Measurements from ENCODE around the gene PAMR1.
"Not testable (repeated sequence)": the region's sequence is repeated elsewhere in the genome, so short reads cannot be mapped to it uniquely, and the experiment has no call there.

Gene PAMR1

DNA sequence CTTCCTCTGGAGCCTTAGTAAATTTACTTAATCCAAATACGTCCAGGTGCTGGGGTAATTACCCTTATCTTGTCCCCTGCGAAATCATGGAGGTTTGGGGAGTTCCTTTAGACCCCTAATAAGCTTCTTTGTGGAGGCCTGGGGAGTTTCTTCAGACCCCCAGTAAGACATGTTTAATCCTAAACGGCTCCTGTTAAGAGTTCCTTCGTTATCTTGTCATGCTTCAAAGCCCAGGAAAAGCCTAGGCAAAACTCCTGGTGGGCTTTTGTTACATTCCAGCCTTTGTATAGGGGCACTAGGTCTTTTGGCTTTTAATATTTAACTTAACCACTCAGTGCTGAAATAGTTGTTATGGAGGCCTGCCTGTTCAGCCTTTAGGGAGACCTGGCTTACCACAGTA is 18.1 kb upstream of the PAMR1 start:
- no peak for DNase-seq (ENCODE audit: low read depth)

DNA sequence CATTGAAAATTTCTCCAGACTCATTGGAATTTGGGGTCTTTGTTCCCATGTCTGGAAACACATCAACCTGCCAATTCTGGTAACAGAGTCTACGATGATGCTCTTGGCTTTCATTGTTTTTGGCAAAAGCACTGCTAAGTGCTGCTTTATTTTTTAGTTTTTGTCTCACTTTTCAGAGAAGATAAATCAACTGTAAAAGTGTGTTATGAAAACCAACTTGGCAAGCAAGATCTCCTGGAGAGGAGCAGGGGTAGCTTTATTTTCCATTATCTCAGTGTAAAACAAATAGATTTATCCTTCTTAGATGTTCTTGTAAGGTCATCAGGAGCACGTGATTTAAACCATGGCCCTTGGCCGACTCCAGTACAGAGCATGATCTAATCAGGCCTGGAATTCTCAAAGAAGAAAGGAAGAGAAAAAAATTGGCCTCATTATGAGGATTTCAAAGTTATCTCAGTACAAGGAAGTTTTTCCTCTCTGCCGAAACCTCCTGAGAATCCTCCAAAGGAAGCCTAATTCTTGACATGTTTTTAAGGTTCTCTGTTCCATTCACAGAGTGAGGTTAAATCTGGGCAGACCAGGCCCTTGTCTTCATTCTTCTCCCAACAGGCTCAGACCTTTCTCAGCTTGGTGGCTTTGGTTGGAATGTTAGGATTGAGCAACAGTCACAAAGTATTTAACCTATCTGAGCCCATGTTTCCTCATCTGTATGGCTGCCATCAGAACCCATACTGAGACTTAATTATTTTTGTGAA is 16.4 kb upstream of the PAMR1 start:
- DNase-seq (ENCODE audit: low read depth): peak; percentile 87

DNA sequence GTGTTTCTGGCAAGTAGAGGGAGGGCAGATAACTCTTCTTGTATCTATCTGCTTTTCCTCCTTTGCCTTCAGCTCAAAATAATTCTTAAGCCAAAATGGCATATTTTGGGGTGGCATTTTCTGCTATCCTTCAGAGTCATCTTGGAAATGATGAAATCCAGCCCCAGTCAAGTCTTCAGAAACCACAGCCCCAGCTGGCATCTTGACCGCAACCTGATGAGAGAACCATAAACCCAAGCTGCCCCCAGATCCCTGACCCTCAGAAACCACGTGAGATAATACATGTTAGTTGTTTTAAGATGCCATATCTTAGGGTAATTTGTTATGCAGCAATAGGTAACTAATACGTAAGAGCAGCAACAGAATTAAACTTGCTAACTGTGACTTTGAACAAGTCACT is 15.1 kb upstream of the PAMR1 start:
- DNase-seq (ENCODE audit: low read depth): no peak

DNA sequence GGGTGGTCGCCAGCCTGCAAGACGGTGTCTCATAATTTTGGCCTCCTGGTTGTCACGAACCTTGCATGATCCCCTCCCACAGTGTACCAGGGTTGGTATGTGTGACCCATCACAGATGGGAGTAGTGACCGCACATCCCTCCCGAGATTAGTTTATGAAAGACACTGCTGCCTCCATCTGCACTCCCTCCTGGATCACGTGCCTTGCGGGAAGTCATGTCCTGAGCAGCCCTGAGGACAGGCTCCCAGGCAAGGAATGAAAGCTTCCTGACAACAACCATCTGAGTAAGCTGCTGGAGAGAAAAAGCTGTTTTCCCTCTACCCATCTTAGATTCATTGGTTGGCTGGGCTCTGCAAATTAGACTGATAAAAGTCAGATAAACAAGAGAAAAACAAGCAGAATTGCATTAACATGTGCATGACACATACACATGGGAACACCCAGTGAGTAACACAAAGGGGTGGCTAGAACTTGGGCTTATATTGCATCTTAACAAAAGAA is 14.4 kb upstream of the PAMR1 start:
- DNase-seq (ENCODE audit: low read depth): no peak

DNA sequence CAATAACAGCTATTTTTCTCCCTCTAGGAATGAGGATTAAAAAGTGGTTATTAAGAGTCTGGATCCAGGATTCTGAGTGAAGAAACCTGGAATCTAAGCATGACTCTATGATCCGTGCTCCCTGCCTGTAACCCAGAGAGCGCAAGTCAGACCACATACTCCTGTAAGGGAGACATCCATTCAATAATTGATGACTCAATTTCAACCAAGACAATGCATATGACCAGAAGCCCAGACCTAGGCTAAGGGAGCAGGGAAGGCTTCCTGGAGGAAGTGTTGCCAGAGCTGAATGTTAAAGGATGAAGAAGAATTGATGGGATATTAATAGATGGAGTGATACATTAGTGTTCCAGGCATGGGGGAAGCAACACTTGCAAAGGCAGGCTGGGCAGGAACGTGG is 13.8 kb upstream of the PAMR1 start:
- no peak for DNase-seq (ENCODE audit: low read depth)

DNA sequence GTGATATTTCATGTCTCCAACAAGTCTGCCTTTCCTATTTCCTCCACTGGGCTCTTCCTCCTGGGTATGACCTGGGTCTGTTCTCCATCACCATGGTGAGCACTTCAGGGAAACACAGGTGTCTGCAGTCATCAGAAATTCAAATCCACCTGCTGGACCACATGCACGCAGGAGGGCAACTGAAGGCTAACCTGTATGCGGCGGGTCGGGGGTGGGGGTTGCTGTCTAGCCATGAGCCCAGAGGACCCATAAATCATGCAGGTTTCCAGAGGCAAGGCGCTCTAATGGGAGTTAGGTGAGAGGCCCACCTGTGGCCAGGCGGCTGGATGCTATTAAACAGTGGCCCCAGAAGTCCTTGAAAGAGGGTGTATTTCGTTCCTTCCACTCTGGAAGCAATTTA is 11.1 kb upstream of the PAMR1 start:
- DNase-seq (ENCODE audit: low read depth): no peak

DNA sequence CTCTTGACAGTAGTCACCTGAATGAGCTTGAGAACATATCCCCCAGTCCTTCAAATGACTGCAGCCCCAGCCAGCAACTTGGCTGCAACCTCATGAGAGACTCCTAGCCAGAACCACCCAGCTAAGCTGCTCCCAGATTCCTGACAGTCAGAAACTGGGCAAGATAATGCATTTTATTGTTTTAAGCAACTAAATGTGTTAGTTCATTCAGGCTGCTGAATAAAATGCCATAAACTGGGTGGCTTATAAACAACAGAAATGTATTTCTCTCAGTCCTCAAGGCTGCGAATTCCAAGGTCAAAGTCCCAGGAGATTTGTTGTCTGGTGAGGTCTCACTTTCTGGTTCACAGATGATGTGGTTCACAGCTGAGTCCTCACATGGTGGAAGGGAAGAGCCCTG is 5.8 kb upstream of the PAMR1 start:
- no peak for DNase-seq (ENCODE audit: low read depth)

DNA sequence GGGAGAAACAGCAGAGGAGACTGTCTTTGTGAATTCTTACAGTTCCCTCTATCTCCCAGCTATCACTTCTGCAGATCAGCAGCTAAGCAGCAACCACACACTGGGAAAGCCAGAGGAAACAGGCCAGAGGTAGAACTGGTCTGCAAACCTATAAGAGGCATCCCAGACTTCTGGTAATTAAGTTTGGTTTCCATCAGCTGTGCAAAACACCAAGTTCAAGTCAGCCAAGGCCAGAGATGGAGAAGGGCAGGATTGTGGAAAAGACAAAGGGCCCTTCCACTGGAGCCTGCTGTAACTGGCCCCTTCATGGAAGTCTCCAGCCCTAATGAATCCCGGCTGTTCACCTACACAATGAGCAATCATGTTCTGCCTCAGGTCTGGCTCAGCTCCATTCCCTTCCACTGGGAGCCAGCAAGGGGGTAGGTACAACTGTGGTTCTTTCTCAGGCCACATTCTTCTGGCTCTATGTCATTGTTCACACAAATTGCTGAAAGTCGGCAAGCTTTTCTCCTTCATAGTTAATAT is 4.6 kb upstream of the PAMR1 start:
- no peak for DNase-seq (ENCODE audit: low read depth)

DNA sequence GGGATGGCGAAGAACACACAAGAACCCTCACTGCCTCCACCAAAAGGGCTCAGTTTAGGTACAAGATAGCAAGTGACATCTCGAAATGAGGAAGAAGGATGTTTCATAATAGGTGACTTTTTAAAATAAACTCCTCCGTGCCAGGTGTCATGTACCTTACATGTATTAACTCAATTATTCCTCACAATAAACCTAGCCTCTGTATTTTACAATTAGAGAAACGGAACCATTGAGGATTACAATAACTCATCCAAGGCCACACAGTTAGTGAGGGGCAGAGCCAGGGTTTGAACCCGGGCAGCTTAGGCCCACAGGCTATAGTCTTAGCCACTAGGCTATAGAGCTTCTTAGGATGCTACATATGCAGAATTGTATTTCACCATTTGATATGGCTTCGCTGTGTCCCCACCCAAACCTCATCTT is 965 bp upstream of the PAMR1 start:
- no peak for DNase-seq (ENCODE audit: low read depth)

DNA sequence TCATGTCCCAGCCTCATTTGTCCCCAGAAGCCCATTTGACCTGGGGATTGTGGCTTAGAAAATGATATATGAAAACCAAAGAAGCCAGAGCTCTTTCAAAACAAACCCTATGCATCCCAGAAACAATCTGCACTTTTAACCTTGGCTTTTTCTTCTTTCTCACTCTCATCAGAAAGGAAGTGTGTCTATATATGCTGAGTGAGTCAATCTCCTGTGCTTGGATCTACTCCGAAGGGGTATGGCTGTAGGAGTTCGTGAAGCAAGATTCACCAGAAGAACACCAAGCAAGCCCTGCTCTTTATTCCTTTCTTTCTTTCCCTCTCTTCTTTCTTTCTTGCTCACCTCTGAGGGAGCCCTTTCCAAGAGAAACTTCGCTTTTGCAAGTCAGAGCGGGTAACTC is 636 bp downstream of the PAMR1 start:
- no peak for DNase-seq (ENCODE audit: low read depth)

DNA sequence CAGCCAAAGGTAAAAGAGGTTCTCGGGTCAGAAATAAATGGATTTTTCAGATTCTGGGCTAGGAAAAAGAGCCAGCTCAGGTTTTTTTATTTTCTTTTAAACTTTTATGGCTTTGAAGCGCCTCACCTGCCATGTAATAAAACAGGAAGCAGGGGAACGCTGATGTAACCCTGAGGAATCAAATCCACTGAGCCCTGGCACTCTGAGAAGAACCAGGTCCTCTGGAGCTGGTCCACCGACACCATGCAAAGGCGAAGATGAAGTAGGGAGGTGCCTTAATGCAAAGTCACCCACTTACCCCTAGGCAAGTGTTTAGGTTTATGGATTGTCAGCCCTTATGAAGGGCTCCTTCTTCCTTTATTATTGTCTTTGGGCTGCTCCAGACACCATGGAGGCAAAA is 1.6 kb downstream of the PAMR1 start:
- DNase-seq (ENCODE audit: low read depth): no peak

DNA sequence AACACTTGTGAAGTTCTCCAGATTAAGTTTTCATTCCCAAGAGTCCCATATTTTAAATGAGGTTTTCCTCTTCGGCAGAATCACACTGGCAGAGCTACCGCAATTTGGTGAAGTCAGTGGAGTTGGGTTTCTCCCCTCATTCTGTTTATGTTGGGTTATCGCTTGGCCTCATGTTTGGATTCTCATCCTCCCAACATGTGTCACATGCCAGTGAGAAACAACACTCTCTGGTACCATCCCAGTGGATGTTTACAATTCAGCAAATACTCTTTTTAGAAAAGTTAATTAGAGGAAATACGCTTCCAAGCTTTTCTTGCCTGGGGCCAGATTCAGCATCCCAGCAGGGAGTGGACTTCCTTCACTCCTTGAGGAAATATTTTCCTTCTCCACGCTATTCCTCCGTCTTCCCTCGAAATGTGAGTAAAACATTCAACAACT is 2.1 kb downstream of the PAMR1 start:
- peak; percentile 67 for DNase-seq (ENCODE audit: low read depth)

DNA sequence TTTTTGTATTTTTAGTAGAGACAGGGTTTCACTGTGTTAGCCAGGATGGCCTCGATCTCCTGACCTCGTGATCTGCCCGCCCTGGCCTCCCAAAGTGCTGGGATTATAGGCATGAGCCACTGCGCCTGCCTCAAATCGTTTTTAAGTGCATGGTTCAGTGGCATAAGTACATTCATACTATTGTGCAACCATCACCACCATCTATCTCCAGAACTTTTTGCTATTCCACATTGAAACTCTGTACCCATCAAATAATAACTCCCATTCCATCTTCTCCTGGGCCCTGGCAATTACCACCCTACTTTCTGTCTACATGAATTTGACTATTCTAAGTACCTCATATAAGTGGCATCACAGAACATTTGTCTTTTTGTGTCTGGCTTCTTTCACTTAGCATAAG is 3.3 kb downstream of the PAMR1 start:
- not testable (repeated sequence) for DNase-seq (ENCODE audit: low read depth)

DNA sequence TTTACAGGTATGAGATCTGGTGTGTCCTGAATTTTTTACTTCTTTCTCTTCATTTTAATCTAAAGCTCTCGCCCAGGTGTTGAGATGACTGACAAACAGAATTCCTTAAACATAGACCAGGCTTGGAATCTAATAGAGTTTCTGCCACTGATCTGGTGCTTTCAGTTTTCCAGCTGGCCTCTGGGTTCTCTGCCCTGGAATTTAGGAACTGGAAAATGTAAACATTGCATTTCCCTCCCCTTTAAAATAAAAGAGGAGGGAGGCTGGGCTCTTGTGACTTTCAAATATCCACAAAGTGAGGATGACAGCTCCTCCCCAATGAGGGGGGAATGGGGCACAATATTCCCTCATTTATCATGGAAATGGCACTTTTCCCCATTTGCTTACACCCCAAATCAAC is 5.0 kb downstream of the PAMR1 start:
- no peak for DNase-seq (ENCODE audit: low read depth)

DNA sequence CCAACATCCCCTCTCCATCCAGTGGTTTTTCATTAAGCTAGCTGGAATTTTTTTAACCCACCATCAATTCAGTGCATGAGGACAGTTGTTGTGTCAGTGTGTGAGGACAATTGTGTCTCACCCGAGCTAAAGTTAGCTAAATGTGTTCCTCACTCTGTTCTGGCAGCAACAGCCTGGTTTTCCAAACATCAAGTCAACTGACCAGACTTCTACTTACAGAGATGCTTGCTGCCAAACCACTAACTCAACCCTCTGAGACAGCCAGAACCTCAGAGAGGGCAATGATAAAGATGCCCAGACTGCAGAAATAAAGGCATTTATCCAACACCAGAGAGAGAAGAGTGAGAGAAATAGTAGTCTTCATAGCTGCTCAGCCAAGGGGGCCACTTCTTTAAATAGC is 6.7 kb downstream of the PAMR1 start:
- peak; percentile 56 for DNase-seq (ENCODE audit: low read depth)

DNA sequence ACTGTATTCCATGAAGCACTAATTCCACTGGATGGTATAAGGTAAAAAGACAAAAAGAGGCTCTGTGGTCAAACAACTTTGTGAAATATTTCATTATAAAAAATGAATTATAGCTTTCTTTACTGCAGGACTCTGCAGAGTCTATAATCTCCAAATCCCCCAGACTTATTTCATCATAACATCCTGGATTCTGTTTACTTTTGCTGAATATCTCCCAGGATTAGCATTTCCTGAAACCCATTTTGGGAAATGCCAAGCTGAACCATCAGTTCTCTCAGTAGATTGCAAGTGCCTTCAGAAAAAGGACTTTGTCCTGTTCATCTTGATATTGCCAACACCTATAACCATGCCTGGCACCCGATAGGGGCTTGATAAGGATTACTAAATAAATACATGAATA is 7.9 kb downstream of the PAMR1 start:
- no peak for DNase-seq (ENCODE audit: low read depth)

DNA sequence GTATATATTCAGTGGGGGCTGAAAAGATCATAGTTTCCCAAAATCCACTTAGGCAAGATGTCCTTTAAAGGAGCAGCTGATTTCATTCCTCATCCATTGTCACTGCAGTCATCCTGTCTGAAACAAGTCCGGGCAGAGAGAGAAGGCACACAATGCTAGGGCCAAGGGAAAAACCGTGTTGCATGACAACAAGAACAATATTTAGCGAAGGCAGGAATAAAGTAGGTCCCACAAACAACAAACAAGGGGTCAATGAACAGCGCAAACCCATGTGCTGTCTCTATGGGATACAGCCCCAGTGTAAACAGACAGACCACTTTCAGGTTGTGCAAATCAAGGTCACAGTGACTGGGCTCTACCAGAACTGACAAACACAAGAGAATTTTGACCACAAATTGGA is 9.0 kb downstream of the PAMR1 start:
- DNase-seq (ENCODE audit: low read depth): no peak

DNA sequence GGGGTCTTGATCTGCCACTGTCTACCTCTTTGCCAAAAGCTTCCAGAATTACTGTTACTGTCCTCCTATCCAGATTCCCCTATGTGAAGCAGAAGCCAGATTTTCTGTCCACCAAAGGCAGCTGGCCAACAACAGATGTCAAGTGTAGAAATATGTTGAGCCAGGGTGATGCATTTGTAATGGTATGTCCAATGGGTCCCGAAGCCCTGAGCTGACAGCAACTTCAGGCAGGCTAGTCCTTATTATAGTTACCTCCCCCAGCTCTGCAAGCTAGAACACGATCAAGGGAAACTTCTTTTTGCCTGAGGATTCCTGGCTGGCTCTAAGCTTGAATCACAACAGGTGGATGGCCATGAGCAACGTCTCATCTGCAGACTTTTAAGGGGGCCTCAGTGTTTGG is 10.2 kb downstream of the PAMR1 start:
- DNase-seq (ENCODE audit: low read depth): no peak

DNA sequence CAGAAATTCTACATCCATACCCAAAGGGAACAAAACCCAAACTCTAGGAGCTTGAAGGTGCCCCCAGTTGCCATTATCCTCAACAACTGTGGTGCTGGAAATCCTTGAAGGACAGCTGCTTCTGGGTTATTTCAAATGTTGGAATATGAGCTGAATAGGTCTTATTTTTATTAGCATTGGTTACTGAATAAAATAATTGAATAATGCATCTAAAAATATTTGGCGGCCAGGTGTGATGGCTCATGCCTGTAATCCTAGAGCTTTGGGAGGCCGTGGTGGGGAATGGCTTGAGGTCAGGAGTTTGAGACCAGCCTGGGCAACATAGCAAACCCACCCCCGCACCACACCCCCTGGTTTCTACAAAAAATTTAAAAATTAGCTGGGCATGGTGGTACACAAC is 10.9 kb downstream of the PAMR1 start:
- DNase-seq (ENCODE audit: low read depth): no peak

DNA sequence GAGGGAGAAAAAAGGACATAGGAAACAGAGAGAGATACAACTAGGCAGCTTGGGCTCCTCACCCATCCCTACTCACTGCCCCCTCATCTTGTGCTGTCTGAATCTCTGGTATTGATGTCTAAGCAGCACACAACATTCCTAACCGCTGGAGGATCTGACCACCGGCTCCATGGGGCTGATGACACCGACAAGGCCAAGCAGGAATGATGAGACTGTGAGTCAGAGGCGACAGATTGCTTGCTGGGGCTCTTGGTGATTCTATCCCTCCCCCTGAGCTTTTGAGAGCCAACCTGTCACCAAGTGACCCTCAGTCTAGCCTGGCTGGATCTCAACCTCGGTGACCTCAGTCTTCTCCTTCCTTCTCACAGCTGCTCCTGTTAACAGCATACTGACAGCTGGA is 13.8 kb downstream of the PAMR1 start:
- no peak for DNase-seq (ENCODE audit: low read depth)

DNA sequence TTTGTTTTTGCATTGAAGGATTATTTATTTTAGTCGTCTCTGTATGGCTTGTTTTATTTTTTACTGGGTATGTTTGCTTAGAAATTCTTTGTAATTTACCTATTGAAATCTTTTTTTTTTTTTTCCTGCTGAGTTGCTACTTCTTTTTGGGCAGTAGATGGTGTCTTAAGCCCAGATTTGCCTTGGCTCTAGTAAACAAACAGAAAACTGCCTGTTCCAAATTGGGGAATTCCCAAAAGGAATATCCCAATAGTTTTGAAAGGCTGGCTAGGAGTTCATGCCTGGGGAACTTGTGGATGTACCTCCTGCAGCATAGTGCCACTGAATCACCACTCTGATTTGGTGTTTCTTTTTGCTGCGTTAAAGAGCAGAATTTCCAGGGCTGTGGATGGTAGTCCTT is 17.7 kb downstream of the PAMR1 start:
- DNase-seq (ENCODE audit: low read depth): no peak

DNA sequence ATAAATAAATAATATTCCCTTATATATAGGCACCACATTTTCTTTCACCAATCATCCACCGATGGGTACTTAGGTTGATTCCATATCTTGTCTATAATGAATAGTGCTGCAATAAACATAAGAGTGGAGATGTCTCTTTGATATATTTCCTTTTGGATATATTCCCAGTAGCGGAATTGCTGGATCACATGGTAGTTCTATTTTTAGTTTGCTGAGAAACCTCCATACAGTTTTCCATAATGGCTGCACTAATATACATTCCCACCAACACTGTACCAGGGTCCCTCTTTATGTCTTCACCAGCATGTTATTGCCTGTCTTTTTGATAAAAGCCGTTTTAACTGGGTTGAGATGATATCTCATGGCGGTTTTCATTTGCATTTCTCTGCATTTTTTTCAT is 23.6 kb downstream of the PAMR1 start:
- DNase-seq (ENCODE audit: low read depth): no peak

DNA sequence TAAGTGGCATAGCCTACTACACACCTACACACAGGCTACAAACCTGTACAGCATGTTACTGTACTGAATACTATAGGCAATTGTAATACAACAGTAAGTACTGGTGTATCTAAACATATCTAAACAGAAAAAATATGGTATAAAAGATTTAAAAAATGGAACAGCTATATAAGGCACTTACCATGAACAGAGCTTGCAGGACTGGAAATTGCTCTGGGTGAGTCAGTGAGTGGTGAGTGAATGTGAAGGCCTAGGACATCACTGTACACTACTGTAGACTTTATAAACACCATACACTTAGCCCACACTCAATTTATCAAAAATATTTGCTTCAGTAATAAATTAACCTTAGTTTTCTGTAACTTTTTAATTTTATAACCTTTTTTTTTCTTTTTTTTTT is 24.7 kb downstream of the PAMR1 start:
- no peak for DNase-seq (ENCODE audit: low read depth)

DNA sequence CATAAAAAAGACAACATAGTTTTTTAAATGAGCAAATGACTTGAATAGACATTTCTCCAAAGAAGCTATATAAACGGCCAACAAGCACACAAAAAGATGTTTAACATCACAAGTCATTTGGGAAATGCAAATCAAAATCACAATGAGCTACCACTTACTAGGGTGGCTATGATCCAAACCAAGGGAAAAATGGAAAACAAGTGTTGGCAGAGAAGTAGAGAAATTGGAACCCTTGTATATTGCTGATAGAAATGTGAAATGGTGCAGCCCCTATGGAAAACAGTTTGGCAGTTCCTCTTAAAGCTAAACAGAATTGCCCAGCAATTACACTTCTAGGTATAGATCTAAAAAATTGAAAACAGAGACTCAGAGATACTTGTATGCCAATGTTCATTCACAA is 29.0 kb downstream of the PAMR1 start:
- DNase-seq (ENCODE audit: low read depth): no peak

Data from stromal cell of bone marrow (primary cell).